ENCODE results near the gene ZMAT3.
A peak's percentile ranks its signal among the peaks of the same experiment; 100 is the strongest.

- TF ChIP-seq, protein P1, sequence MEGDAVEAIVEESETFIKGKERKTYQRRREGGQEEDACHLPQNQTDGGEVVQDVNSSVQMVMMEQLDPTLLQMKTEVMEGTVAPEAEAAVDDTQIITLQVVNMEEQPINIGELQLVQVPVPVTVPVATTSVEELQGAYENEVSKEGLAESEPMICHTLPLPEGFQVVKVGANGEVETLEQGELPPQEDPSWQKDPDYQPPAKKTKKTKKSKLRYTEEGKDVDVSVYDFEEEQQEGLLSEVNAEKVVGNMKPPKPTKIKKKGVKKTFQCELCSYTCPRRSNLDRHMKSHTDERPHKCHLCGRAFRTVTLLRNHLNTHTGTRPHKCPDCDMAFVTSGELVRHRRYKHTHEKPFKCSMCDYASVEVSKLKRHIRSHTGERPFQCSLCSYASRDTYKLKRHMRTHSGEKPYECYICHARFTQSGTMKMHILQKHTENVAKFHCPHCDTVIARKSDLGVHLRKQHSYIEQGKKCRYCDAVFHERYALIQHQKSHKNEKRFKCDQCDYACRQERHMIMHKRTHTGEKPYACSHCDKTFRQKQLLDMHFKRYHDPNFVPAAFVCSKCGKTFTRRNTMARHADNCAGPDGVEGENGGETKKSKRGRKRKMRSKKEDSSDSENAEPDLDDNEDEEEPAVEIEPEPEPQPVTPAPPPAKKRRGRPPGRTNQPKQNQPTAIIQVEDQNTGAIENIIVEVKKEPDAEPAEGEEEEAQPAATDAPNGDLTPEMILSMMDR (IDR thresholded peaks at IDR 0.05) = peak; percentile 95
- no peak for TF ChIP-seq EZH2 (IDR thresholded peaks at IDR 0.05)
- no peak for TF ChIP-seq EZH2phosphoT487 (IDR thresholded peaks at IDR 0.05)
Observed at GRCh38 chr3:179015551-179016020, 56.0 kb downstream of the ZMAT3 start.

All from neural progenitor cell (in vitro differentiated cells).